GM21526 (cell line): Measurements from ENCODE around the gene SNRNP200.
A peak's percentile ranks its signal among the peaks of the same experiment; 100 is the strongest.

Experiments used
- ATAC-seq: cut with Tn5 transposase; IDR thresholded peaks from one replicate; pipeline ENCODE4 v1.9.1; 2021; ENCODE audit warnings: moderate library complexity; ENCODE audit not compliant: unreplicated experiment, low FRiP score

SNRNP200 gene

GRCh38 chr2:96253006-96253405 is 52.3 kb downstream of the SNRNP200 start:
- ATAC-seq = no peak

- no peak for ATAC-seq
Observed at GRCh38 chr2:96252526-96252925, 52.8 kb downstream of the SNRNP200 start.

DNA sequence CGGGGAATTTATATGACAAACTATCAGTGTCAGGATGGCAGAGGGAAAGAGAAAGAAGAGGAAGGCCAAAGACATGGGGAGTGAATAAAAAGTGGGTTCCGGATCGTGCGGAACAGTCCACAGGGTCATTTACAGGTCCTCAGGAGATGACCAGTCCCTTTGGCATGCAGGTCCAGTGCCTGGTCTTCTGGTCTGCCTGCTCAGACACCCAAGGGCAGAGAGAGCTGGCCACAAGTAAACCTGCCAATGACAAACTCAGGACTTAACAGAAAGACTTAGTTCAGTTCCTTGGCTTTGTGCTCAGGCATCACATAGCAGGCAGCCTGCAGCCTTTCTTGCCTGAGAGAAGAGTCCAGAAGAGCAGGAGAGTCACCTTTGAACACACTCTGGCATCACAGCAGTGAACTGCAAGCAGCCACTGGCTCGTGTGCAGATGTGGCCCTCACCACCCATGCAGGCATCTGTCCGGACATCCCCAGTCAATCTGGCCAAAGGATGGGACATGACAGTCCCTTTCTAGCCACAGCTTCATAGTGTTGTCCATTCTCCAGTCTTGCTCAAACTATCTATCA is 53.5 kb downstream of the SNRNP200 start:
- ATAC-seq = no peak

DNA sequence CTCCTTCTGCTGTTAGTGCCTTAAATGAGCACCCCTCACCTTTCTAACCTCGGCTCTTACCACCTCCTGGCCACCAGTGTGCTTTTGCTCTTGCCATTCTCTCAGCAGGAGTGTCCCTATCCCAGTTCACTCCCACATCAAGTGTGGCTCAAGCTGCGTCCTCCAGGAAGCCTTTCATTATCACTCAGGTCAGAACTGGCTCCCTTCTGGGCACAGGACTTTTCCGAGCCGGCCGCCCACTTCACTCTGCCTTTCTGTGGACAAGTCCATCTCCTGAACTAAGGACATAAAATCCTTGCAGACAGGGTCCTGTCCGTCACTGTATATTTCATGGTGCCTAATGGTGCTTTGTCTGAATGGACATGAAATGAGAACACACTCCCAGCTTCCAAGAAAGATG is 55.2 kb downstream of the SNRNP200 start:
- ATAC-seq = no peak

GRCh38 chr2:96249654-96250053 is 55.7 kb downstream of the SNRNP200 start:
- no peak for ATAC-seq

GRCh38 chr2:96248624-96249023 is 56.7 kb downstream of the SNRNP200 start:
- ATAC-seq = no peak

DNA sequence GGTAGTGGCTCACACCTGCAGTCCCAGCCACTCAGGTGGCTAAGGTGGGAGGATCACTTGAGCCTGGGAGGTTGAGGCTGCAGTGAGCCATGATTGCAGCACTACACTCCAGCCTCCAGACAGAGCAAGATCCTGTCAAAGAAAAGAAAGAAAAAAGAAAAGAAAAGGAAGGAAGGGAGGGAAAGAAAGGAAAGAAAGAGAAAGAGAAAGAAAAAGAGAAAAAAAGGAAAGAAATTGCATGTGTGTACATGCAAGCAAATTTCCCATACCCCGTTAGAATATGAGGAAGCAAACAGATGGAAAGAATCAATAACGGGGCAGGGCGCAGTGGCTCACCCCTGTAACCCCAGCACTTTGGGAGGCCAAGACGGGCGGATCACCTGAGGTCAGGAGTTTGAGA is 57.5 kb downstream of the SNRNP200 start:
- ATAC-seq = no peak

GRCh38 chr2:96247009-96247408 is 58.3 kb downstream of the SNRNP200 start:
- no peak for ATAC-seq

- ATAC-seq = no peak
Observed at GRCh38 chr2:96245609-96246390, 59.5 kb downstream of the SNRNP200 start.

GRCh38 chr2:96243843-96244242 is 61.5 kb downstream of the SNRNP200 start:
- ATAC-seq = no peak

GRCh38 chr2:96241900-96242611 is 63.3 kb downstream of the SNRNP200 start:
- ATAC-seq = peak; percentile 79

- no peak for ATAC-seq
Observed at GRCh38 chr2:96241227-96241626, 64.1 kb downstream of the SNRNP200 start.

DNA sequence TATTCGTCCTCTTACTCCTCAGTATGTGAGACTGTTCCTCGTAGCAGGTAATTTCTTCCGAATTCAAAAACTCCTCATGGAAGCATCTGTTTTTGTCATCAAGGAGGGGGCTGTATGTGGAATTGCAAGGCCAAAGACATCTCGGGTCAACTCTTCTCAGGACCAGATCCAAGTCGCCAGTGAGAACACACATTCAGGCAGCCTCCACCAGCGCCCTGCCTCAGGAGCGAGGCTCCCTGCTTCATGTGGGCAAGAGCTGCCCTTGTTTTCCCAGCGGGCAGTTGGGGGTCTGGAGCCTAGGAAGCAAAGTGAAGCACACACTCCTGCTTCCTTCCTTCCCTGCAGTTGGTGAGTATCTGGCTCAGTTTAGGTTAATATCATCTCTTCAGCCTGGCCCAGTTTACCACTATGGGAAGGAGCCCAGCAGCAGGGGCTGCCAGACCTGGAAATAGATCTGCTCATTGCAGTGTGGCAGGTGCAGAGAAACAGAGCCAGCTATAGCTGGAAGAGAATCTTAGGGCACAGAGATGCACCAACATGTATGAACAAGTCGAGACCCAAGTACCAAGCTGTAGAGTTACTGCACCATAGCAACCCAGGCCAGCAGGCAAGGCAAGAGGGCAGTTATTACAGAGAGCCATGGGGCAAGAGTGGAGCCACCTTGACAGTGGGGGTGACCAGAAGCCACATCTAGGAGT is 64.9 kb downstream of the SNRNP200 start:
- ATAC-seq = no peak

- no peak for ATAC-seq
Observed at GRCh38 chr2:96239745-96240264, 65.5 kb downstream of the SNRNP200 start.

- no peak for ATAC-seq
Observed at GRCh38 chr2:96239091-96239490, 66.3 kb downstream of the SNRNP200 start.

DNA sequence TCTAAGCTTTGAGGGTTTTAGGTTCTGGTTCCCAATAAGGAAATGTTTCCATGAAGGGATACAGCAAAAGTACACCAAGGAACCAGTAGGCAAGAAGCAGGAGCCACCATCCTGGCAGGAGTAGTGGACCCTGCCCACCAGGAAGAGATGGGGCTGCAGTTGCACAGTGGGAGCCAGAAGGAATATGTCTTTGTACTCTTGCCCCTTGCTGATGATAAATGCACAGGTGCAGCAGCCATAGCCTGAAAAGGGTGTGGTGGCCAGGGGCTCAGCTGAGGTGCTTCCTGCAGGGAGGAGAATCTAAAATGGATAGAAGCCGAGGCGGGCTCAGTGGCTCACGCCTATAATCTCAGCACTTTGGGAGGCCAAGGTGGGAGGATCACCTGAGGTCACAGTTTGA is 67.1 kb downstream of the SNRNP200 start:
- ATAC-seq = no peak

- ATAC-seq = no peak
Observed at GRCh38 chr2:96236882-96237281, 68.5 kb downstream of the SNRNP200 start.

GRCh38 chr2:96233880-96234316 is 71.4 kb downstream of the SNRNP200 start:
- ATAC-seq = peak; percentile 74

DNA sequence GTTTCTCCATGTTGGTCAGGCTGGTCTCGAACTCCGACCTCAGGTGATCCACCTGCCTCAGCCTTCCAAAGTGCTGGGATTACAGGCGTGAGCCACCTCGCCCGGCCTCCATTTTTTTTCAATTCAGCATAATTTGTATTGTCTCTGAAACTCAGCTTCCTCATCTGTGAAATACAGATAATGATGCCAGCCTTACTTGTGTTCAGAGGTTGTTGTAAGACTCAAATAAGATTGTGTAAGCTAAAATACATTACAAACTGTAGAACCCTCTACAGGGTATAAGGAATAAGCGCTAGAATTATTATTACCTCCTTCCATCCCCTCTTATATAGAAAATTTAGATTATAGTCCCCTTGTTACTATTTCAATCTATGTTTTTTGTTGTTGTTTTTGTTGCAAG is 71.9 kb downstream of the SNRNP200 start:
- ATAC-seq = no peak

DNA sequence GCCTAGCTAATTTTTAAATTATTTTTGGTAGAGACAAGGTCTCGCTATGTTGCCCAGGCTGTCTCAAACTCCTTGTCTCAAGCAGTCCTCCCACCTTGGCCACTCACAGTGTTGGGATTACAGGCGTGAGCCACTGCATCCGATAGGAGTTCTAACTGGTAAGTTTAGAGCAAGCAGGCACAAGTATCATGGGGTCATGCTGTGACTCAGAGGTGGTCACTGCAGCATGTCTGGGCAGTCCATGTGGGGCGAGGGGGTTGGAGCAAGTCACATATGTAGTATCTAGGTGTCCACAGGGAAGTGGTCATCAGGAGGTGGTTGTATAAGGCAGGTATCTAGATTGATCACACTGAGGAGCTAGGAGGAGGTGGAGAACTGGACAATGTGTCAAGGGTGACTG is 74.0 kb downstream of the SNRNP200 start:
- ATAC-seq = no peak

DNA sequence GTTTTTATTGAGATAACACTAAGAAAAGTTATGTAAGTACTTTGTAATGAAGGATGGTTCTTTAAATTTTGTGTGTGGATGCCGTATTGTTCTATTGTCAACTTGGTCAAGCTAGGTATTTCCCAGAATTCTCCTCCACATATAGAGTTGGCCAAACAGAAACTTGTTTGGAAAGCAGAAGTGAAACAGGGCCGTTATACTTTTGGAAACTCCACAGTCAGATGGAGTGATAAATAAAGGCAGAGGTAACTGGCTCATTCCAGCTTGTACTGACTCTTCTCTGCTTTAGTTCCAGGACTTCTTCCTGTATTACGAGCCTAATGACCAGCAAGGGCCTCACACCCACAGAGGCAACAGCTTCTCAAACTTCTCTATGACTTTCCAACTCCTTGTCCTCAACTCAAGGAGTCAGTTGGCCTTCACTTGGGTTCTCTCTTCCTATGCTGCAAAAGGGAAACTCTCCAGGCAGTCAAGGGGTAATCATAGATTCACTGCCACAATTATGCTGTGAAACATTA is 80.3 kb downstream of the SNRNP200 start:
- peak; percentile 66 for ATAC-seq
